Stimulated activated CD8-positive, alpha-beta memory T cell treated with anti-CD3 and anti-CD28 coated beads, Interleukin-12 subunit alpha, Interleukin-12 subunit beta, amount 100 ng/mL, for 24 hours (primary cell): ENCODE data around the gene GGT6.

Experiments used
- DNase-seq: peaks from one replicate; pipeline ENCODE4 v3.0.0-alpha.2; 2020; ENCODE audit errors: extremely low read depth

GGT6 gene

DNA sequence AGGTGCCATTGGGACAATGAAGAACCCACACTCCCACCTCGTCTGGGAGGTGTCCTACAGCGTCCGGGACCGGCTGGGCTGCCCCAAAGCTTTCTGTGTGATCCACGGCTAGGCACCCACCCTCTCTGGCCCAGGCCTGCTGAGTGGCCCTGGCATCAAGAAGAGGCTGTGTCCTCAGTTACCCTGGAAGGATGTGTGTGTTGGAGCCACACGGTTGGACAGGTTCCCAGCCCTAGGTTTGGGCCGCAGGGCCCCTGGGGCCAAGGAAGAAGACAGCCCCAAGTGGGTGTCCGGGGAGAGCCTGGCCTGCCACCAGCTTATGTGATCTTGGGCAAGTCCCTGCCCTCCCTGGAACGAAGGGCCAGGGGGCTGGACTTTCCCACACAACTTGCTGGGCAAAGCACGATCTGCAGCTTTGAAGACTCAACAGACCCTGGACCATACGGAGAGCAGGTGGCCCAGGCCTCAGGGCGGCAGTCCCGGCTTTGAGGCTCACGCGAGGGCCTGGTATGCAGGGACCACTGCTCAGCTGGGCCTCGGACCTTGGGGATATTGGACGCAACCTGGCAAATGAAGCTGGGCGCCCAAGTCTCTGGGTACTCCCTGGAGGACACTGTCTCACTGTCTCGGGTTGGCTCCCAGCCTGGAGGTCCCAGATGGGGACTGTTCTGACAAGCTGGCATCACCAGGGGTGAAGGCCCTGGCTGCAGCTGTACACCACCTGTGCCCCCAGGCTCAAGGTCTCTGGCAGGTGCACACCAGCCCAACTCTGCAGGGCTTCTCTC is 22.7 kb downstream of the GGT6 start:
- no peak for DNase-seq

GRCh38 chr17:4536742-4537411 is 23.5 kb downstream of the GGT6 start:
- no peak for DNase-seq

DNA sequence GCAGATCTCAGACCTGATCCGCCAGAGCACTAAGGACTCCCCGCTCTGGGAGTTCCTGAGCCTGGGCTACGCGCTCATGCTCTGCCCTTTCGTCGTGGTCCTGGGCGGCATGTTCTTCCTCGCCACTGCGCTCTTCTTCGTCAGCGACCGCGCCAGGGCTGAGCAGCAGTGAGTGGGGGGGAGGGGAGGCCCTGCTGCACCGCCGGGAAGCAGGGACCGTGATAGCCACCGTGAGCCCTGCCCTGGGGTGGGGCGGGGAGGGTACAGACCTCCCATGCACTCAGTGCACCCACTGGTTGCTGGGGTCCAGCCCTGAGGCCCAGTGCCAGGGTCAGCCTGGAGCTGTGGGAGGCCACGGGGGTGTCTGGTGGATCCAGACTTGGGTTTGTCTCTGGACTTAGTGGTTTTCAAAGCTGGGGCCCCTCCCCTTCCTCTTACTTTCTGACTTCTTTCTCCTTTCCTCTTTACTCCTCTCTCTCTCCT is 24.1 kb downstream of the GGT6 start:
- no peak for DNase-seq

DNA sequence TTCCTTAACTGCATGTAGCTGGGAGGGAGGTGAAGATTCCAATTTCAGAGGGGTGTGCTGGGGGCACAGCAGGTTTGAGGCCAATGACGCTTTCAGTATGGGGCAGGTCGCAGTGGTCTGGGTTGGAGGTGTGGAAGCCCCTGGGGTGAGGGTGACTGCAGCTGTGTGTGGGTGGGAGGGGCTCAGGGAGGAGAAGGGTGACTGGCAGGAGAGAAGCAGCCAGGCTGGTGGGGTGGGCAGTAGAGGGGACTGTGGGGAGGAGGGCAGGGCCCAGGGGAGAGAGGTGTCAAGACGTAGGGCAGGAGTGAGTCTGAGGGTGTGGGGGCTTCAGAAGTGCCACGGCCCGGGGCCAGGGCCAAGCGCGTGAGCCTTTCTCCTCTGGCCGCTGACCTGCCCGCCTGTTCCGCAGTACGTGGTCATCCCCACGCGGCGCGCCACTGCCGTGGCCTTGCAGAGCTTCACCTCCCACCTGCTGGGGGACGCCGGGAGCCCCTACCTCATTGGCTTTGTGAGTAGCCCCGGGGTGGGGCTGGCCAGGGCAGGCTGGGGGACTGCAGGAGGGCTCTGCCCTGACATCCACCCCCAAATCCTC is 24.6 kb downstream of the GGT6 start:
- DNase-seq, result no peak

DNA sequence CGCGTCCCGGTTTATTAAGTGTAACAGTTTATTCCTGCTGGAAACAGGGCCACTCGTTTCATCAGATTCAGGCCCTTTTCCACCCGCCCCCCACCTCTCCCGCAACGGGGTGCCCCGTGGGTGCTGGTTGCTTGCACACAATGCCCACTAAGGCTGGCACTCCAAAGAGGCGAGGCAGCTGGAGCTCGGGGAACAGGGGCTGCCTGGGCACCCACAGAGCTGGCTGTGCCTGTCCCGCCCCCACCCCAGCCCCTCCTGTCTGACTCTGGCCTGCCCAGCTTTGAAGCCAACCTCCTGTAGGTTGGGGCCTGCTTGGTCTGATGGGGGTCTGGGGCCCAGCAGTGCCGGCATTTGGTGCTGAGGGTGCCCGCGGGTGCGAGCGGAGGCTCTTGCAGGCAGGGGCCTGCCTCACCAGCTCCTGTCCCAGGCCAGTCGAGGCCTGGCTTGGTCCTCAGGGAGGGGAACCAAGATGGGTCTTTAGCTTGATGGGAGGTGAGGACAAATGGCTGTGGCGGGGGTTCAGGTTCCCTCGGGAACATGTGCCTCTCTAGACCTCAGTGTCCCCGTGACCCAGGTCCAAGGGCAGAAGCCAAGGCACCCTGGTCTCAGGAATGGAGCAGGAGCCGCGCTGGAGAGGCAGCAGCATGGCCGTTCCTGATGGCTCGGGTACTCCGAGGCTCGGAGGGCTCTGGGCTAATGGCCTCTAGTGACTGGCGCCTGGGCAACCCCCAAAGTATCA is 25.3 kb downstream of the GGT6 start:
- no peak for DNase-seq

DNA sequence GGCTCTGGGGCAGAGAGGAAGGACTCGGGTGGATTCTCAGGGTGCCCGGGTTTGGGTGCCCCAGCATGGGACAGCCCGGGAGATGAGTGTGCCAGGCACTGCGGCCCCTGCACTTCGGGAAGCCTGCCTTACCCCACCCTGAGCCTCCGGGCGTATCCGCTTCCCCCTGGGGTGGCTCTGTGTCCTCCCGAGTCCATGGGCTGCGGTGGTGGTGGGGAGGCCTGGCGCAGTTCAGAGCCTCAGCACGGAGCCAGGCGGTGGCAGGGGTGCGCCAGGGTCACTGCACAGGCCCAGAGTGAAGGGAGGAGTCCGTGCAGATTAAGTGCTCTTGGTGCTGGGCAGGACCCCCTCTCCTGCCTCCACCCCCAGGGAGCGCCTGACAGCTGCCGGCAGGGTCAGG is 25.9 kb downstream of the GGT6 start:
- no peak for DNase-seq

GRCh38 chr17:4533523-4534504 is 26.6 kb downstream of the GGT6 start:
- no peak for DNase-seq

DNA sequence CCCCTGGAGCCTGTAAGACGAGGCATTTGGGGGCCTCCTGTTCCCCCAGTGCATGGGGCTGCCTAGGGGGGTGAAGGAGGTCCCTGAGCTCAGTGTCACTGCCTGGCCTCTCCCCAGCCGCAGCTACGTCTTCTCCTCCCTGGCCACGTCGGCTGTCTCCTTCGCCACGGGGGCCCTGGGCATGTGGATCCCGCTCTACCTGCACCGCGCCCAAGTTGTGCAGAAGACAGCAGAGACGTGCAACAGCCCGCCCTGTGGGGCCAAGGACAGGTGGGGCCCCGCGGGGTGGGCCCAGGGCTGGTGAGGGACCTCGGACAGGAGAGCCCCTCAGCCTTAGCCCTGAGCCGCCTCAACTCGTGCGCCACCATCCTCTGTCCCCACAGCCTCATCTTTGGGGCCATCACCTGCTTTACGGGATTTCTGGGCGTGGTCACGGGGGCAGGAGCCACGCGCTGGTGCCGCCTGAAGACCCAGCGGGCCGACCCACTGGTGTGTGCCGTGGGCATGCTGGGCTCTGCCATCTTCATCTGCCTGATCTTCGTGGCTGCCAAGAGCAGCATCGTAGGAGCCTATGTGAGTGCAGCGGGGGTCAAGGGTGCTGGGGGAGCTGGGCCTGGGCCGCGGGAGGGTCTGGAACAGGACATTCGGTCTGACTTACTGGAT is 27.4 kb downstream of the GGT6 start:
- DNase-seq, result no peak

DNA sequence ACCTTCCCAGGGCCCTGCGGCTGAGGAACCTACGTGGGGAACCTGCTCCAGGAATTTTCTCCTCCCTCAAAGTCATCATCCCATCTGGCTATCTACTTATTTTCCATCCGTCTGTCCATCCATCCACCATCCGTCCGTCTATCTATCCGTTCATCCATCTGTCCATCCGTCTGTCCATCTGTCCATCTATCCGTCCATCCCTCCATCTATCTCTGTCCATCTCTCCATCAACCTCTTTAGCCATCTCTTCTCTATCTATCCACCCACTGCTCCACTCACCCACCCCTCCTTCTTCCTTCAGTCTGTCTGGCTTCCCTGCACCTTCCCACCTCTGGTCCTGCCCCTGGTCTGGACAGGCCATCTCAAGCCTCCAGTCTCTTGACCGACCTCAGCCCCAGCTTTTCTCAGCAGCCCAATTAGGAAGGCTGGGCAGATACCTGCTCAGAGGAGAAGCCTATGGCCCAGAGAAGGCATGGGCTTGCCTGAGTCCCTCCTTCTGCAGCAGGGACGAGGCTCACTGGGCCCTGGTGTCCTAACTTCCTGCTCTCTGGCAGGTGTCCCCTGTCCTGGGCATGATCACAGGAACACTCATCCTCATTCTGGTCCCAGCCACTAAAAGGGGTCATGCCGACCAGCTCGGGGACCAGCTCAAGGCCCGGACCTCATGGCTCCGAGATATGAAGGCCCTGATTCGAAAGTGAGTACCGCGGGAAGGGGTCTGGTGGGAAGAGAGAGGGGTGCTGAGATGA is 28.2 kb downstream of the GGT6 start:
- DNase-seq, result no peak

DNA sequence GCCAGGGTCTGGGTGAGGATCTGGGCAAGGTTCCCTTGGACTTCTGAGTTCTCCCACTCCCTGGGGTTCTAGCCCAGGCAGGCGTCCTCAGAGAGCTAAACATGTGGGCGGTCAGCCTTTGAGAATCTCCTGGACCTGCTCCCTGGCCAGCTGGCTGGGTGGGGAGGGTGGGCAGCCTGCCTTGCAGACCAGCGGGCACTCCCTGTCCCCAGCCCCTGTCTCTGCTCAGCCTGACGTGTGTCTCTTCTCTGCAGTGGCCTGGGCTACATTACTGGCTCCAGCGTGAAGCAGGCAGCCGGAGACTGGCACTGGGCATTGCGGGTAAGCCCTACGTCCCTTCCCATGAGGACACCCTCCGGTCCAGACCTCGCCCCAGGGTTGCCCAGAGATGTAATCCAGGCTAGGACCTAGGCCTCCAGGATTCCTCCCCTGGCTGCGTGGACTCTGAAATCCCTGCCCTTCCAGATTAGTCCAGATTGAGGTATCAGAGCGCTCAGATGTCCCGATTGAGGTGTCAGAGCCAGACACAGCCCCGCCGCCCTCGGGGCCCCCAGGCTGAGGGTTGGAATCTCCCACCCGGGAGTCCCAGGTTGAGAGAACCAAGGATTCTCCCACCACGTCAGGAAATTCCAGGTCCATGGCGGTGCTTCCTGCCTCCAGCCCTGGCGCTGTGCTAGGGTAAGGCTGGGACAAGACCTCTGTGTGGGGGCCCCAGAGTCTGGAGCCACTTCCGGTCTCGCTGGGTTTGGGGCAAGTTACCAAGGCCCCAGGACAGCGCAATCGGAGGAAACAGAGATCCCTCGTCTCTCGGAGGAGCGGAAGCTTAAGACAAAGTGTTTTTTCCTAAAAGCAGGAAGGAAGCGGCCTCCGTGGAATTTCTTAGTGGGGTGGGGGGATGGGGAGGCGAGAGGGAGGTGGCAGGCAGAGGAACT is 29.3 kb downstream of the GGT6 start:
- no peak for DNase-seq

DNA sequence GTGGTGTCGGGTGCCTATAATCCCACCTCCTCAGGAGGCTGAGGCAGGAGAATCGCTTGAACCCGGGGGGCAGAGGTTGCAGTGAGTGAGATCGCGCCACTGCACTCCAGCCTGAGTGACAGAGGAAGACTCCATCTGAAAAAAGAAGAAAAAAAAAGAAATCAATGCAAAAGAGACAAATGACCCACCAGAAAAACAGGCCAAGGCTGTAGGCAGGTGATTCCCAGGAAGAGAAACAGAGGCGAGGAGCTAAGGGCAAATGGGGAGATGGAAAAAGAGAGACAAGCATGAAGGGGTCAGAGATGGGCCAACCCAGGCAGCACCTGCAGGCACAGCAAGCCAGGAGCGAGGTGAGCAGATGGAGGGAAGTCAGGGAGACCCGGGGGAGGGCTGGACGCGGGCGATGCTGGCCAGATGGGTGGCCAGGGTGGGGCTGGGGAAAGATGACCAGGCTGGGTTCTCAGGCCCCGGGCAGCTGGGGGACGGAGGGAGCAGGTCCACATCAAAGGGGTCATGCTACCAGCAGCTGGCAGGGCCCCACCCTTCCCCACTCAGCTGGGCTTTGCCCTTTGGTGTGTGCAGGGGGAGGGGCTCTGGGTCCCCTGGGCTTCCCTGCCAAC is 30.7 kb downstream of the GGT6 start:
- no peak for DNase-seq

GRCh38 chr17:4527566-4528125 is 32.7 kb downstream of the GGT6 start:
- DNase-seq, result no peak

GRCh38 chr17:4527134-4527533 is 33.2 kb downstream of the GGT6 start:
- no peak for DNase-seq

DNA sequence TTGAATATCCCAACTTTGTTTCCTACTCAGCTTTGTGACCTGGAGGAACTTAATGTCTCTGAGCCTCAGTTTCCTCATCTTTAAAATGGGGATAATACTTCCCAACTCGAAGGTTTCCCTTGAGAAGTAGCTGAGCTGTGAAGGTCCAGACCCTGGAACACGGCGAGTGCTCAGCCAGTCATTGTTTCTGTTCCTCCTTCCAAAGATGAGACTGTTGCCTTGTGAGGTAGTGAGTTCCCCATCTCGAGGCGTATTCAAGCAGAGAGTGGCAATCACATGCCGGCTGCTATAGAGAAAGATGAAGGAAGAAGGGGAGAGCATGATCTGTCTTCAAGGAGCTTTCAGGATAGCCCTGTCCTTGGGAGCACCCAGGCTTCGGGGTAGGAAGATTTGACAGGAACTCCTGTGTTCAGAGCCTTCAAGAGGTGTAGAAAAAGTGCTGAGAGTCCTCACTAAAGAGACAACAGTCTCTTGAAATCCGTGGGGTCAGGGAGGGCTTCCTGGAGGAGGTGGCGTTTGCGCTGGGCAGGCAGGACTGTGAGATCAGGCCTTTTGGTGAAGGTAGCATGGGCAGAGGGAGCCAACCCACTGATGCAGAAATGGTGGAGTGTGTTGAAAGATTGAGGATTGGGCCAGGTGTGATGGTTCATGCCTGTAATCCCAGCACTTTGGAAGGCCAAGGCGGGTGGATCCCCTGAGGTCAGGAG is 34.5 kb downstream of the GGT6 start:
- DNase-seq, result no peak

DNA sequence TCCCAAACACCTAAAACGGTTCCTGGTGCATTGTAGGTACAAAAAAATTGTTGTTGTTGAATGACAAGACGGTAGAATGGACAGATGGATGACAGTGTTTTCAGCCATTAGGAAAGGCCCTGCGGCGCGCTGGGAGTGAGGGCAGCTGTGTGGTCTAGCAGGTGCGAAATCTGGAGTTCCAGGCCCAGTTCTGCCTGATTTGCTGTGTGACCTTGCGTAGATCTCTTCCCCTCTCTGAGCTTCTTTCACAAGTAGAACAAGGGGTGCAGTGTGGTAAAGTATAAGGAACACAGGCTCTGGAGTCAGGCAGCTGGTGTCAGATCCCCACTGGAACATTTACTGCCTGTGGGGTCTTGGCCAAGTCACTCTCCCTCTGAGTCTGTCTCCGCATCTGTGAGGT is 36.4 kb downstream of the GGT6 start:
- no peak for DNase-seq

GRCh38 chr17:4522661-4523060 is 37.7 kb downstream of the GGT6 start:
- DNase-seq, result no peak

DNA sequence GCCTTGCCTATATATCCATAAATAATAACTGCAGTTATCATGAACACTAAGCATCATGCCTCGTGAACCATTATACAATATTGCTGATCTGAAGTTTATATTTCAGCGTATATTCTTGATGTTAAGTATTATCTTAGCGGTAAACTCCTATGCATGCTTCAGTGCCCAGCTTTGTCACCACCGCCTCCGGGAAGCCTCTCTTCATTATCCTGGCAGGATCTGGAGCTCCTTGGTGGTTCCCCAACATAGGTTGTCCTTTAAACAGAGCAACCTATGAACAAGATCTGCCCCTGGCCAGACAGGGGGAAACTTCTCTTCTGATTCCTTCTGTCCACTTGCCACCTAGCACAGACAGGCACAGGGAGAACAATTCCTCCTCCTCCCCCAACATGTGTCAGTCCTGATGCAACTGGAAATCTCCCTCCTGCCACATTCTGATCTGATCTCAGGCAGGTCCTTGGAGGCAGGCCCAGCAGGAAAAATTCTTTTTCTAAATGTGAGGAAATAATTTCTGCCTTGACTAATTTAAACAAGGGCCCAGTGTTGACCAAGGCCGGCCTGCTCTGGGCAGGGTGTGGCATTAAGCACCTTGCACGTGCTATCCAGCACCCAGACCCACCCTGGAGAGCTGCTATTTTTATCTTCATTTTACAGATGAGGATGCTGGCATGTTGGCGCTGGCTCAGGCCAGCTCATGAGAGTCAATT is 39.3 kb downstream of the GGT6 start:
- DNase-seq, result no peak
